Neural progenitor cell (in vitro differentiated cells): ENCODE results near the gene MID1.

ENCODE experiments used
- CTCF ChIP-seq: fragments of 200-600 bp; sonication (generic); IDR thresholded peaks from 2 replicates; pipeline ENCODE4 v1.5.1; 2017; ENCODE audit warnings: antibody characterized with exemption, mild to moderate bottlenecking
- EZH2 ChIP-seq: fragments of 200-600 bp; sonication (generic); IDR thresholded peaks from 2 replicates; pipeline ENCODE4 v1.6.1; 2017; ENCODE audit warnings: antibody characterized with exemption, mild to moderate bottlenecking, moderate library complexity
- EZH2phosphoT487 ChIP-seq: fragments of 200-600 bp; sonication (generic); IDR thresholded peaks from 2 replicates; pipeline ENCODE4 v1.6.1; 2017; ENCODE audit warnings: antibody characterized with exemption

- no peak for TF ChIP-seq EZH2
- TF ChIP-seq CTCF, result no peak
- TF ChIP-seq EZH2phosphoT487, result no peak
These were observed 39.8 kb upstream of the MID1 start for GRCh38 chrX:10660171-10660570.
